Stromal cell of bone marrow (primary cell): Measurements from ENCODE around the gene HSDL2.
"Not testable (repeated sequence)": the region's sequence is repeated elsewhere in the genome, so short reads cannot be mapped to it uniquely, and the experiment has no call there.

ENCODE experiments used
- DNase-seq: peaks from one replicate; pipeline ENCODE4 v3.0.0-alpha.2; 2012; ENCODE audit warnings: low read depth

The HSDL2 gene

DNA sequence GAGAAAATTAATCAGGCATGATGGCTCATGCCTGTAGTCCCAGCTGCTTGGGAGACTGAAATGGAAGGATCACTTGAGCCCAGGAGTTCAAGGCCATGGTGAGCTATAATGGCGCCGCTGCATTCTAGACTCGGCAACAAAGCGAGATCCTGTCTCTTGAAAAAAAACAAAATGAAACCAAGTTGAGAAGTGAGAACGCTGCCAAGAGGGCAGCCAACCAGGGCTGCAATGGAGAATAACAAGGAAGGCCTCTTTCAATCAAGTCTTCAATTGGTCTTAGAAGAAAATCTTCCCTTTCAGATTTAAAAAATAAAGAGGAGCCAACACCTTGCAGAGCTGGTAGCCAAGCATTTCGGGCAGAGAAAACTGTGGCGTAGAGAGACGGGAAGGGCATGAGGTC is 121.4 kb downstream of the HSDL2 start:
- DNase-seq: no peak

GRCh38 chr9:112502175-112502946 is 122.5 kb downstream of the HSDL2 start:
- DNase-seq: no peak

DNA sequence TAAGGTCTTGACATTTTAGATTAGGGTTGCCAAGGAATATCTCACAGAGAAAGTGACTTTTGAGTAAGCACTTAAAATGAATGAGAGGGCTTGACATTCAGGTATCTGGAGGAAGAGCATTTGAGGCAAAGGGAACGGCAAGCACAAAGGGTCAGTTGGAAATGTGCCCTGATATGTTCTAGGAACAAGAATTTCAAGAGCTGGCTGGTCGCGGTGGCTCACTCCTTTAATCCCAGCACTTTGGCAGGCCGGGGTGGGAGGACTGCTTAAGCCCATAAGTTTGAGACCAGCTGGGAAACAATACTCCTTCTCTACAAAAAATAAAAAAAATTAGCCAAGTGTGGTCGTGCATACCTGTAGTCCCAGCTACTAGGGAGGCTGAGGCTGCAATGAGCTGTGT is 123.3 kb downstream of the HSDL2 start:
- no peak for DNase-seq

DNA sequence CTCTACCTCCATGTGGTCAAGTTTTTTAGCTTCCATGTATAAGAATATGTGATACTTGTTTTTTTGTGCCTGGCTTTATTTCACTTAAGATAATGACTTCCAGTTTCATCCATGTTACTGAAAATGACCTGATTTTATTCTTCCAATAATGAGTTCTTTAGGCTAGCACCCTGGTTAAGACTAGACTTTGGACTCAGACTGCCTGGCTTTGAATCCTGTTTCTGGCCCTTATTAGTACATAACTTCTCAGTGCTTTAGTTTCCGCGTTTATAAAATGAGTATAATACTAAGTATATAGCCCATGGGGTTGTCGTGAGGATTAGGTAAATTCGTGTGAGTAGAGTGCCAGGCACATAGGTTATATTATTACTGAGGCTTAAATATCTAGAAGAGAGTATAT is 125.2 kb downstream of the HSDL2 start:
- no peak for DNase-seq

DNA sequence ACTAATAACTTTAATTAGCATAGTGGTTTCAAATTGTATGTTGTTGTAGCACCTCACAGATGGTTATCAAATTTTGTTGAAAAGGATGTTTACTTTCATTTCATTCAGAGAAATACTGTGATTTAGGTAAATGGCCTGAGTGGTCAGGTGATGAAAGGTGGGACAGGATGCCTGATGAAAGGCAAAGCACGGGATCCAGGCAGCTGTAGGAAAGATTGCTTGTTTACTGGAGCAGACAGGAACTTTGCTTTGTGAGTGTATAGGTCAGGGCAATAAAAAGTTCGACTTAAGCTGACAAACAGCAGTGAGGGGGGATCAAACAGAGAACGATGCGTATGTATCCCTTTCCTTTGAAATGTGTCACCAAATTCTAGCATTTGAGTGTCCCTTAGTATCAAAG is 125.7 kb downstream of the HSDL2 start:
- DNase-seq: no peak

DNA sequence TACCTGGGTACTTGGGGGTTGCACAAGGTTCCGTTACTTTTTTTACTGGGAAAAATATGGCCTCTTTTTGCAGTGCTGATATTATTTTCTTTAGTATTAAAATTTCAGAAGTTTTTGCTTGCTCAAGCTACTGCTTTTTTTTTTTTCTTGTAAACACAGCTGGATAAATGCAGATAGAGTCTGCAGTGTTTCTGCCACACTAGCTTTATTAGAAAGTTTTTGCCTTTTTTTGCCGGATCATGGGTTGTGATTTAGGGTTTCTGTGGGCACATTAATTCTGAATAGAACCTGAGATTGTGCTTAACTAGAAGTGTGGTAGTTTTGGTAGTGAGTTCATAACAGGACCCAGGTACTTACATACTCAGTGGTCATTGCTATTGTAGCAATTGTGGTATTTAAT is 126.7 kb downstream of the HSDL2 start:
- DNase-seq: no peak

GRCh38 chr9:112507001-112507680 is 127.2 kb downstream of the HSDL2 start:
- DNase-seq: no peak

- no peak for DNase-seq
Observed at GRCh38 chr9:112508377-112508776, 128.5 kb downstream of the HSDL2 start.

DNA sequence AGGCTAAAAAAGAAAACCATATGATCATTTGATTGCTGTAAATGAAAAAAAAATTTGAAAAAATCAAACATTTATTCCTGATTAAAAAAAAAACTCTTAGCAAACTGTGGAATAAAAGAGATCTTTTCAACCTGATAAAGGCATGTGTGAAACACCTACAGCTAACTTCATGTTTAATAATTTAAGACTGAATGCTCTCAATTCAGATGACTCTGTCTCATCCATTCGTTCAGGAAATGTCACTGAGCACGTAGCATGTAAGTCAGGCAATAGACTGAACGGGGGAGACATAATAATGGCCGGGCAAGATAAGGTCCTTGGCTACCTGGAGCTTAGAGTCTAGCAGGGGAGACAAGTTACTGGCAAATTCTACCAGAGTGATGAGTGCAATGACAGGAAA is 132.5 kb downstream of the HSDL2 start:
- not testable (repeated sequence) for DNase-seq

GRCh38 chr9:112516769-112517168 is 136.9 kb downstream of the HSDL2 start:
- no peak for DNase-seq

- DNase-seq: no peak
Observed at GRCh38 chr9:112520069-112520468, 140.2 kb downstream of the HSDL2 start.

GRCh38 chr9:112520656-112521055 is 140.7 kb downstream of the HSDL2 start:
- DNase-seq: no peak
